Dermis microvascular lymphatic vessel endothelial cell (primary cell): ENCODE data around the gene PEDS1. TPM values are rescaled to one million over a fixed set of nuclear protein-coding genes. Genes with fewer than 3 reads are reported as not detected.
"Not testable (repeated sequence)": the region's sequence is repeated elsewhere in the genome, so short reads cannot be mapped to it uniquely, and the experiment has no call there.

Experiments used
- DNase-seq, 2 donors: peaks; one replicate each; pipeline versions ENCODE4 v3.0.0 to v3.0.0-alpha.2; 2010; ENCODE audit warnings: low read depth in 2 of 2
- total RNA-seq: library from RNA; depleted of rRNA; stranded (reverse); fragments of >200 nt; gene quantifications from 2 replicates; pipeline ENCODE4 v1.2.1, GENCODE V29; 2014

Gene PEDS1
- 11.2 and 20.0 TPM in 2 replicates for total RNA-seq

GRCh38 chr20:50153500-50154377 is at the start of gene PEDS1:
PEDS1 (minus strand) TSS chr20:50153723; CDS start chr20:50153637, 86 bp downstream.
- DNase-seq = peak; percentile 78 to 93

GRCh38 chr20:50202677-50203076 is 49.2 kb upstream of the PEDS1 start:
- no peak for DNase-seq

- not testable (repeated sequence) for DNase-seq
Observed at GRCh38 chr20:50201710-50202109, 48.2 kb upstream of the PEDS1 start.

- DNase-seq = no peak
Observed at GRCh38 chr20:50200482-50201104, 47.1 kb upstream of the PEDS1 start.

- no peak for DNase-seq
Observed at GRCh38 chr20:50199703-50200102, 46.2 kb upstream of the PEDS1 start.

- no peak for DNase-seq
Observed at GRCh38 chr20:50198716-50199115, 45.2 kb upstream of the PEDS1 start.

GRCh38 chr20:50198180-50198666 is 44.7 kb upstream of the PEDS1 start:
- no peak for DNase-seq

- DNase-seq = no peak
Observed at GRCh38 chr20:50197463-50198179, 44.1 kb upstream of the PEDS1 start.

- DNase-seq = no peak
Observed at GRCh38 chr20:50196896-50197295, 43.4 kb upstream of the PEDS1 start.

GRCh38 chr20:50196248-50196647 is 42.7 kb upstream of the PEDS1 start:
- DNase-seq = no peak

- no peak for DNase-seq
Observed at GRCh38 chr20:50195524-50196120, 42.1 kb upstream of the PEDS1 start.

- no peak for DNase-seq
Observed at GRCh38 chr20:50194831-50195523, 41.5 kb upstream of the PEDS1 start.

- no peak for DNase-seq
Observed at GRCh38 chr20:50194422-50194830, 40.9 kb upstream of the PEDS1 start.

- no peak for DNase-seq
Observed at GRCh38 chr20:50193836-50194421, 40.4 kb upstream of the PEDS1 start.

GRCh38 chr20:50193199-50193835 is 39.8 kb upstream of the PEDS1 start:
- DNase-seq = no peak

GRCh38 chr20:50192364-50193198 is 39.1 kb upstream of the PEDS1 start:
- DNase-seq = peak; percentile 72 to 93

- DNase-seq = peak; percentile 7 to 70
Observed at GRCh38 chr20:50191544-50192363, 38.2 kb upstream of the PEDS1 start.

- peak in 1 of 2 donors; percentile 48 for DNase-seq
Observed at GRCh38 chr20:50191065-50191543, 37.6 kb upstream of the PEDS1 start.
